Brain microvascular endothelial cell (primary cell): ENCODE results near the gene TTF1.

Source experiments
- DNase-seq: peaks from one replicate; pipeline ENCODE4 v3.0.0-alpha.2; 2020
- H3K27ac ChIP-seq: fragments of 250-450 bp; sonication (Bioruptor Pico); 2 replicates; pipeline ENCODE4 v1.5.1; 2020; ENCODE audit warnings: mild to moderate bottlenecking, moderate library complexity
- H3K27me3 ChIP-seq: fragments of 250-450 bp; sonication (Bioruptor Pico); replicated peaks from 2 replicates; pipeline ENCODE4 v1.5.1; 2020; ENCODE audit warnings: mild to moderate bottlenecking
- H3K36me3 ChIP-seq: fragments of 250-450 bp; sonication (Bioruptor Pico); replicated peaks from 2 replicates; pipeline ENCODE4 v1.5.1; 2020; ENCODE audit warnings: mild to moderate bottlenecking
- H3K4me3 ChIP-seq: 2 replicates; pipeline ENCODE4 v1.5.1; 2011; ENCODE audit warnings: low read depth, mild to moderate bottlenecking, control low read depth, low read length, moderate library complexity
- in situ Hi-C: cut with HindIII; loops from 2 replicates; pipeline ENCODE4 v1.10.0; 2017; ENCODE audit warnings: low sequenced_read_pairs, low pct_ligation_motif_present
- TF ChIP-seq, protein P1 (sequence below): IDR thresholded peaks from 2 replicates; pipeline ENCODE4 v1.5.1; 2011; ENCODE audit warnings: low read depth, mild to moderate bottlenecking, moderate library complexity, low read length, control low read depth, inconsistent platforms; ENCODE audit errors: missing control alignments

Gene TTF1

DNA sequence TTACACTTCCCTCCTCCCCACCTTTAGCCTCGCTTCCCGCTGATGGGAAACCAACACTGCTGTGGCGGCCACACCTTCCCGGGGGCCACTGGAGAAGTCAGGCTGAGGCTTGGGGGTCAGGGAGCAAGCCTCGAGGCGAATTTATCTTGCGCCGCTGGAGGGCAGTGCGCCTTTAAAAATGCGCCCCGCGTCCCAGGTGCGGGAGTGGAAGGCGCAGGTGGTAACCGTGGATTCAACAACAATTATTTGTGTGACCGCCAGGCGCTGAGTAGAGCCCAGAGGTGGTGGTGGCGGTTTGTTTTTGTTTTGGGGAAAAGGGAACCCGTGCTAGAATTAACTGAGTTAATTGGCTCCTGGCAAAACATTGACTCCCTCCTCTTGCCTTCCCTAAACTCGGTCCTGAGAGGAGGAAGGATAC is 4.5 kb upstream of the TTF1 start:
- TF ChIP-seq, protein P1, sequence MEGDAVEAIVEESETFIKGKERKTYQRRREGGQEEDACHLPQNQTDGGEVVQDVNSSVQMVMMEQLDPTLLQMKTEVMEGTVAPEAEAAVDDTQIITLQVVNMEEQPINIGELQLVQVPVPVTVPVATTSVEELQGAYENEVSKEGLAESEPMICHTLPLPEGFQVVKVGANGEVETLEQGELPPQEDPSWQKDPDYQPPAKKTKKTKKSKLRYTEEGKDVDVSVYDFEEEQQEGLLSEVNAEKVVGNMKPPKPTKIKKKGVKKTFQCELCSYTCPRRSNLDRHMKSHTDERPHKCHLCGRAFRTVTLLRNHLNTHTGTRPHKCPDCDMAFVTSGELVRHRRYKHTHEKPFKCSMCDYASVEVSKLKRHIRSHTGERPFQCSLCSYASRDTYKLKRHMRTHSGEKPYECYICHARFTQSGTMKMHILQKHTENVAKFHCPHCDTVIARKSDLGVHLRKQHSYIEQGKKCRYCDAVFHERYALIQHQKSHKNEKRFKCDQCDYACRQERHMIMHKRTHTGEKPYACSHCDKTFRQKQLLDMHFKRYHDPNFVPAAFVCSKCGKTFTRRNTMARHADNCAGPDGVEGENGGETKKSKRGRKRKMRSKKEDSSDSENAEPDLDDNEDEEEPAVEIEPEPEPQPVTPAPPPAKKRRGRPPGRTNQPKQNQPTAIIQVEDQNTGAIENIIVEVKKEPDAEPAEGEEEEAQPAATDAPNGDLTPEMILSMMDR = peak; percentile 74
- Histone ChIP-seq H3K27ac (no peak overlapping the region), H3K27me3 (peaks cover 21% of the 10 kb centered on the region), H3K36me3 (no peaks in the 10 kb centered on the region), H3K4me3 (no peak overlapping the region)
- in situ Hi-C loops = no loop called here
- peak; percentile 9 for DNase-seq

GRCh38 chr9:132410642-132411041 is 4.0 kb upstream of the TTF1 start:
- TF ChIP-seq, protein P1 = no peak
- H3K27me3 ChIP-seq = peaks cover 21% of the 10 kb centered on the region
- H3K36me3 ChIP-seq = no peaks in the 10 kb centered on the region
- DNase-seq = no peak
- in situ Hi-C loops = no loop called here
- H3K27ac ChIP-seq = no peak overlapping the region
- peak overlapping the region; percentile 58 for H3K4me3 ChIP-seq

DNA sequence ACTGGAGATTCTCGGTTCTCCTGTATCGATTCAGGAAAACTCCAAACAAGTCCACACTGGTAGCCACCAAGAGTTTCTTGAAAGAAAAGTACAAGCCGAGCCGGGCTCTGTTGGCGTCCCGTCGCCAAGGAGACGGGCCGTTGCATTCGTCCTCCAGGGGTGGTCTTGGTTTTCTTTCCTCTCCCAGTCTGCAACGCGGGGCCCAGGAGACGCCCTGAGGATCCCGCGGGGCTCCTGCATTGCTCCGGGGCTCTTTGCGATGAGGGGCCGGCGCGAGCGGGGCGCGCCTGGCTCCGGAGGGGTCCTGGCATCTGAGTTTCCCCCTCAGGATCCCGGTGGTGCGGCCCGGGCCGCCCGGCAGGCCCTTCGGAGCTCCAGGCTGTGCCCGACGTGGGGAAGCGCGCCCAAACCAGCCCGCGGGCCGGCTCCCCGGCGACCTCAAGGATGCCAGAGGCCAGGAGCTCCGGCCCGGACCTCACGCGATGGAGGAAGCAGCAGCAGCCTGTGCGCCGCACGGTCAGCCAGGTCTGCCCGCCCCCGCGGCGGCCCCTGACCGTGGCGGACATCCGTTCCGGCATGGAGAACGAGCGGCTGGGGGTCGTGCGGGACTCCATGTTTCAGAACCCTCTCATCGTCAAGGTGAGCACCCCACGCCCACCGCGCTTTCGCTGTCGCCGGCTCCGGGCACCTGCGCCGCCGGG is 3.3 kb upstream of the TTF1 start, which contains the start of gene CFAP77:
TSS of gene CFAP77 (plus strand) at position 384 of the 701 bp plus-strand sequence. CDS start at position 445, 61 bp downstream.
- H3K27me3 ChIP-seq = peaks cover 17% of the 10 kb centered on the region
- in situ Hi-C loops = no loop called here
- TF ChIP-seq, protein P1 = no peak
- DNase-seq = peak; percentile 29
- H3K36me3 ChIP-seq = no peaks in the 10 kb centered on the region
- peak within 1 kb of the TSS; percentile 58 for H3K4me3 ChIP-seq
- peak within 1 kb of the TSS; percentile 66 for H3K27ac ChIP-seq

DNA sequence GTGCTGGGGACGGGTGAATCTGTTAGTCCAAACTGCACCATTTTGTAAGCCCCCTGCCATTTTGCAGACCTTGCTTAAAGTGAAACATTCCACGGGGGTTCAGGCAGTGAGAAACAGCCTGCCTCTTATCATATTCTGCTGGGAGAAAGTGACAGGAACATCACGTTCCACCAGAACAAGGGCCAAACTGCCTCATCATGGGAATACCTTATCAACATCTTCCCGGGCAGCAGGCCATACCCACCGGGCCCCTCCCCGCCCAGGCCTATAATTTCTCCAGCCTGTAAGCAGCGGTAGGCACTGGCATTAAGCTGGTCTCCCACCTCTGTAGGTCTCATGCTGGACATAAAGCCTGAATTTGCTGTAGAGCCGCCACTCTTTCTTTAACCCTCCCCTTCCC is 1.9 kb upstream of the TTF1 start:
- H3K27me3 ChIP-seq = peaks cover 2% of the 10 kb centered on the region
- no peak for DNase-seq
- H3K4me3 ChIP-seq = no peak overlapping the region
- in situ Hi-C loops = no loop called here
- TF ChIP-seq, protein P1 = no peak
- no peak overlapping the region for H3K27ac ChIP-seq
- no peaks in the 10 kb centered on the region for H3K36me3 ChIP-seq

GRCh38 chr9:132407196-132407595 is 556 bp upstream of the TTF1 start:
- DNase-seq = no peak
- no peak overlapping the region for H3K27ac ChIP-seq
- peaks cover 3% of the 10 kb centered on the region for H3K36me3 ChIP-seq
- no peak overlapping the region for H3K4me3 ChIP-seq
- TF ChIP-seq, protein P1 = no peak
- in situ Hi-C loops = no loop called here
- no peaks in the 10 kb centered on the region for H3K27me3 ChIP-seq
